ENCODE data around the gene KCNJ3.

DNA sequence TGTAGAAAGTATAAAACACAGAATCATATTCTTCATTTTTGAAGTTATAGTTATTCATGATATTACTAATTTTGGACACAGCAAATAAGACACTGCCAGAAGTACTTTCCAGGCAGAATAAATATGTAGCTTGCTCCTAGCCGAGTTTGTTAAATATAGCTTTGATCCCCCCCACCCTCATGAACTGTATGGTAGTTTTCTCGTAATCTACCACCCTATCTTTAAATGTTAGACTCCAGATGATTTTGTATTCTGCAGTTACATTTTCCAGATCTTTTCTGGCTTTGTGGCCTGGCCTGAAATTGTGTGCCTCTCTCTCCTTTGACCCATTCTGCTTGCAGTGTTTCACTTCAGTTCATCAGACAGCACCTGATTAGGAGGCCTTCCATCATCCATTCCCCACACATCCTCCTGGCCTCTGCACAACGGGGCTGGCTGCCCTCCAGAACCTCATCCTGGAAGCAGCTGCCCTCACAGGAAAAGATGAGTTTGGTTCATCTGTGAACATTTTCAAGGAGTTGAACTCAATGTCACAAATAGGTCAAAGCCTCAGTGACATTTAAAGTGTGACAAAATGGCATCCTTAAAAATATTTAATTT, 4.7 kb upstream of the KCNJ3 start:
- TF ChIP-seq POLR2AphosphoS5 (IDR thresholded peaks at IDR 0.05) (no peak), CTCF (IDR thresholded peaks at IDR 0.05) (no peak), POLR2A (IDR thresholded peaks at IDR 0.05) (no peak)
